GM18502 (cell line): ENCODE results near the gene BLOC1S5.
A peak's percentile ranks its signal among the peaks of the same experiment; 100 is the strongest.
"Not testable (repeated sequence)": the region's sequence is repeated elsewhere in the genome, so short reads cannot be mapped to it uniquely, and the experiment has no call there.

Experiments used
- ATAC-seq: cut with Tn5 transposase; IDR thresholded peaks from one replicate; pipeline ENCODE4 v1.9.1; 2021; ENCODE audit warnings: mild to moderate bottlenecking; ENCODE audit not compliant: unreplicated experiment, poor library complexity

BLOC1S5 gene

DNA sequence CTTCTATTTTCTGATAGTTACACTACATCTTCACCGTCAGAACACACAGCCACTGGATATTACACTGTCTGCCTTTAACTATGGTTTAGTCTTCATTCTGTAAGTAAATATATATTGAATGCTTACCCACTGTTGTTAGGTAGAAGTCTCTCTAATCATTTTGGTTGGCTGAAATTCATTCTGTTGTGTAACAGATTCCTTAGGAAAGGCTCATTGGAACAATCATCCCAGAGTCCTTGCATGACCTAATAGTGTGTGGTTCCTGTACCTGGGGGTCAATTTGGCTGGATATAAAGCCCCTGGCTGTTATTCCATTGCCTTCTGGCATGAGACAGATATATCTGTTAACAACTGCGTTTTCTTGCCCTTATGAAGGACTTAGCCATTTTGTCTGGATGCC, 9.9 kb downstream of the BLOC1S5 start:
- no peak for ATAC-seq

DNA sequence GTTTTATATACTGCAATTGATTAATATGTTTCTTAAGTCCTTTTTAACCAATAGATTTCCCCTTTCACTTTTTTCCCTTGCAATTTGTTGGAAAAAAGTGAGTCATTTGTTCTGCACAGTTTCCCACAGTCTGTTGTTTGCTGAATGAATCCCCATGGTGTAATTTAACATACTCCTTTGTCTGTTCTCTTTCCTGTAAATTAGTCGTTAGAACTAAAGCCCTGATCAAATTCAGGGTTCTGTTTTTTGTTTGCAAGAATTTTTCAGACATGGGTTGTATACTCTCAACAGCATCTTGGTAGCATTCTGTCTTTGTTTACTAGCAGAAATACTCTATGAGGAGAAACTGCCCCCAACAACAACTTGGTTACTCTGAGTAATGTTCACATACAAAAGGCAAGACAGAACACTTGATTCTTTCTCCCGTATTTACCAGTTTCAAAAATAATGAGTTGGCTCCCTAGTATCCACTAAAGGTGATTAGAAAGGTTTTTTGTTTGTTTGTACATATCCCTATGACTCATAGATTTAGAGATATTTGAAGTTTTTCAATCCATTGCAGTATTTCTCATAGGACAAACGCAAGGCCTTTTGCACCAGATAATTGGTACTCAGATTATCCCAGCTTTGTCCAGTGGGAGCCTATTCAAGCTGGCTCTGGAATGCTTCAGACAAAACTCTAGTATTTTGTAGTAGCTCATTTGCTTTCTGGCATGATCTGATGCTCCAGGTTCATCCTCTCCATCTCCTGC, 16.5 kb downstream of the BLOC1S5 start:
- ATAC-seq: no peak

- ATAC-seq: not testable (repeated sequence)
These were observed 18.4 kb downstream of the BLOC1S5 start for GRCh38 chr6:8045769-8046168.

GRCh38 chr6:8043221-8043620, 21.0 kb downstream of the BLOC1S5 start:
- ATAC-seq: no peak

DNA sequence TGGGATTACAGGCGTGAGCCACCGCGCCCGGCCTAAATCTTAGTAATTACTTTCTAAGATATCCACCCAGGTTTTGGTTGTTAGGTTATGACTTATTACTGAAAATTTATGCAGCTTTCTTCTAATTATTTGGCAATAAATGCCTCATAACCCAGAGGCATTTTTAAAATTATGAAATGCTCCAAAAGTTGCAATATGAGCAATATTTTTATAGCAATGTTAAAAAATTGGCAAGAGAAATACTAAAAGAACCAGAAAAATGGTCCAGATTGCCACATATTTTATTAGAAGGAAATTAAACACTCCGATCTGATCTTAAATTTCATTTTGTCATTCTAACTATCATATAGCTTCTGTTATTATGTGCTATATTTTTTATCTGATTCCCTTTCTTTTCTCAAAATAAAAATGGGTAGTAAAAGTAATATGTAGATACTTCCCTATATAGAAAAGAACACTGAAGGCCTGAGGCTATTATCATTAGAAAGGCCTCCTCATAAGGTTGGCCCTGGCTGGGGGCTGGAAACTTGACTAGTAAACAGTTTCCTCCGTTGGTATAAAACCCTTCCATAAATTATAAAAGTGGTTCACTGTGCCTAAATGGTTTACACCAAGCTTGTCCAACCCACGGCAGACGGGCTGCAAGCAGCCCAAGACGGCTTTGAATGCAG, 22.1 kb downstream of the BLOC1S5 start:
- ATAC-seq: no peak

DNA sequence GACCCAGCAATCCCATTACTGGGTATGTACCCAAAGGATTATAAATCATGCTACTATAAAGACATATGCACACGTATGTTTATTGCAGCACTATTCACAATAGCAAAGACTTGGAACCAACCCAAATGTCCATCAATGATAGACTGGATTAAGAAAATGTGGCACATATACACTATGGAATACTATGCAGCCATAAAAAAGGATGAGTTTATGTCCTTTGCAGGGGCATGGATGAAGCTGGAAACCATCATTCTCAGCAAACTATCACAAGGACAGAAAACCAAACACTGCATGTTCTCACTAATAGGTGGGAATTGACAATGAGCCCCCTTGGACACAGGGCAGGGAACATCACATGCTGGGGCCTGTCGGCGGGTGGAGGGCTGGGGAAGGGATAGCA, 30.1 kb downstream of the BLOC1S5 start:
- ATAC-seq: not testable (repeated sequence)

GRCh38 chr6:8030920-8031319, 33.3 kb downstream of the BLOC1S5 start:
- ATAC-seq: no peak

- no peak for ATAC-seq
These were observed 34.8 kb downstream of the BLOC1S5 start for GRCh38 chr6:8029243-8029870.

DNA sequence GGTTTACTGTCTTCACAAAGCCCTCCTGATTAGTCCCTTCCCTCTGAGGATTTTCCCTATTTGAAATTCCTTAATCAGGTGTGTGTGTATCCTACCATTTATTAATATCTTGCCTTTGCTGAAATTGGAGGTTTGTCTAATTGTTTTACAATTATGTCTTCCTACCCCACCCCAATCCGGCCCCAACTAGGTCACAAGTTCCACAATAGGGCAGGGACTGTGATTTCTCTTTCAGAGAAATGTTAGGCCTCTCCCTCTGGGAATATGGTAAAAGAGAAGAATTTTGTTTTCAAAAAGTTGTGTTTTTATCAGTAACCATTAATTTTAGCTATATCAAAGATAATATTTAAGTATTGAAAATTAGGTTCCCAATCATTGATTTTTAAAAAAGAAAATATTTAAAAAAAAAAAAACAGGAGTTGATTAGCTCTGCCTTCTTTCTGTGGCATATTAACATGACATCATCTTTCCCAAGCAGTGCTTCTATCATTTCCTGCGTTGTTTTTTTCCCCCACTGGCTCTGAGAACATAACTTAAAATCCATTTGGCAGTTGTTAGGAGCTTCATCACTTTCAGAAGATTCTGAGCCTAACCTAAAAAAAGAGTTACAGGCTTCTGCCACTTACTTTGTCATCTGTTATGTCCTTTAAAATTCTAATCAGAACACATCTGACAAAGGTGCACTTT, 36.1 kb downstream of the BLOC1S5 start:
- ATAC-seq: no peak

DNA sequence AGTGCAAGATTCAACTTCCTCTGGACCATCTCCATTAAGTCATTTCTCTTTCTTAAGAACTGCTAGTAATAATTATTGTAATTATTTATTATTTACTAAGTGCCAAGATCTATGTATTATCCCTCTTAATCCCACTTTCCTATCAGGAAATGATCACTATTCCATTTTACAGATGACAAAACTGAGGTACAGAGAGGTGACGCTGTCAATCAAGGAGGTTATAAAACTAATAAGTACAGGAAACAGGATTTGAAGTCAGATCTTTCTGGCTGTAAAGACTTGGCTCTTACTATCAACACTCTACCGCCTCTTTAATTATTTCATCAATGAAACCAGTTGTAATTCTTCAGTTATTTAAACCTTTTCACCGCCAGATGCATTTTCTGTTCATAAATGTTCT, 37.4 kb downstream of the BLOC1S5 start:
- ATAC-seq: no peak

GRCh38 chr6:8025191-8025590, 39.0 kb downstream of the BLOC1S5 start:
- ATAC-seq: no peak

DNA sequence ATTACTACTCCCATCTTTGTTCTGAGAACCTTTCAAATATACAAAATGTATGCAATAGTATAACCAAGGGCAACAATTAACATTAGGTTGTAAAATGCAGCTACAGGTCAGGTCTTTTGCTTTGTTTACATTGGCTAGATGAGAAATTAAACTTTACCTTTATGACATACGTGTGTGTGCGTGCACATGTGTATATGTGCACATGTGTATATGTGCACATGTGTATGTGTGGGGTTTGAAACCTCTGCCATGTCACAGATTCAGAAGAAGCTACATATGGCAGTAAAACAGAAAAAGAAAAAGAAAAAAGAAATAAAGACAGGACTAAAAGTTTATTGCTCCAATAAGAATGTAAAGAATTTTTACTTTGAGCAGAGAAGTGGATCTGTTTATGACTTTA, 40.6 kb downstream of the BLOC1S5 start:
- no peak for ATAC-seq

- ATAC-seq: no peak
These were observed 44.1 kb downstream of the BLOC1S5 start for GRCh38 chr6:8020083-8020482.

GRCh38 chr6:8017705-8018104, 46.5 kb downstream of the BLOC1S5 start:
- ATAC-seq: peak; percentile 36

GRCh38 chr6:8017276-8017701, 46.9 kb downstream of the BLOC1S5 start:
- peak; percentile 93 for ATAC-seq

GRCh38 chr6:8014947-8015346, 49.2 kb downstream of the BLOC1S5 start:
- ATAC-seq: no peak

- no peak for ATAC-seq
These were observed 50.4 kb downstream of the BLOC1S5 start for GRCh38 chr6:8013763-8014162.

- no peak for ATAC-seq
These were observed 58.0 kb downstream of the BLOC1S5 start for GRCh38 chr6:8006208-8006607.

DNA sequence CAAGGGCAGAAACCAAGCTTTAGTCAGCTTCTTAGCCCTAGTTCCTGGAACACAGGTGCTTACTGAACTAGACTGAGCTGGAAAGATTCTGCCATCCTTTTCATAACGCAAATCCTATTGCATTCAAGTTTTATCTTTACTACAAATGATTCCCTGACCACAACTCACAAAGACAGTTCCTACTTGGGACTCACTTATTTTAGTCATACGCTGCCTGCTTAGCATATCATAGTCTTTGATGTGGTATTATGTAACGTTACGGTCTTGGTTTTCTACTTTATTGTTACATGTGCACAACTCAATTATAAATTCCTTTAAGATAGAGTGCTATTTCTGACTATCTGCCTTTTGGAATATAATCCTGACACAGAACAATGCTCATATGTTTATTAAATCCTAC, 59.1 kb downstream of the BLOC1S5 start:
- no peak for ATAC-seq

GRCh38 chr6:8000636-8001035, 63.6 kb downstream of the BLOC1S5 start:
- ATAC-seq: no peak

- ATAC-seq: no peak
These were observed 64.0 kb downstream of the BLOC1S5 start for GRCh38 chr6:8000188-8000596.
